ENCODE results near the gene XAGE5. TPM values are rescaled to one million over a fixed set of nuclear protein-coding genes. Genes with fewer than 3 reads are reported as not detected.
"Not testable (repeated sequence)": the region's sequence is repeated elsewhere in the genome, so short reads cannot be mapped to it uniquely, and the experiment has no call there.

Gene XAGE5, protein sequence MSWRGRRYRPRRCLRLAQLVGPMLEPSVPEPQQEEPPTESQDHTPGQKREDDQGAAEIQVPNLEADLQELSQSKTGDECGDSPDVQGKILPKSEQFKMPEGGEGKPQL
- polyA plus RNA-seq (2012; ENCODE audit: low read depth, missing spikeins): not detected

- TF ChIP-seq PAX5 (IDR thresholded peaks at IDR 0.05; ENCODE audit: insufficient read depth, low read length, severe bottlenecking): no peak
- TF ChIP-seq TAF1 (IDR thresholded peaks at IDR 0.05; ENCODE audit: low read depth, low read length): no peak
- no peak for TF ChIP-seq POLR2A (IDR thresholded peaks at IDR 0.05; ENCODE audit: low read depth, low read length)
- TF ChIP-seq POU2F2 (IDR thresholded peaks at IDR 0.05; ENCODE audit: low read depth, low read length): no peak
- TF ChIP-seq POLR2AphosphoS5 (IDR thresholded peaks at IDR 0.05; ENCODE audit: low read depth, low read length): no peak
- DNase-seq (ENCODE audit: insufficient read length, low spot score) (no peak), FAIRE-seq (no peak)
These were observed at the start of gene XAGE5 for GRCh38 chrX:52811065-52811625. Gene XAGE5, plus strand, starts transcription at chrX:52811287. Its CDS starts 1,280 bp downstream, at chrX:52812567.

DNA sequence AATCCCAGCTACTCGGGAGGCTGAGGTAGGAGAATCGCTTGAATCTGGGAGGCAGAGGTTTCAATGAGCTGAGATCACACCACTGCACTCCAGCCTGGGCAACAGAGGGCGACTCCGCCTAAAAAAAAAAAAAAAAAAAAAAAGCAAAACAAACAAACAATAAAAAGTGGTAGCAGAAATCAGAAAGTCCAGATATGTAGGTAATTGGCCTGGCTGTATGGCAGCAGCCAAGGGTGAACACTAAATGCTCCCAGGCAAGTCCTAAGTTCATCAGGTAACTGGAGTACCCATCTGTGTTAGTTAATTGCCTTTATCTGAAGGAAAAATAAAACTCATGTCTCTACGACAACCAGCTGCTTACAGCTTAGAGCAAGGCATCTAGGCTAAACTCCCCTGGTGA is 45.1 kb upstream of the XAGE5 start:
- DNase-seq (ENCODE audit: insufficient read length, low spot score); FAIRE-seq: not testable (repeated sequence)

GRCh38 chrX:52773504-52773903 is 37.6 kb upstream of the XAGE5 start:
- not testable (repeated sequence) for FAIRE-seq; DNase-seq (ENCODE audit: insufficient read length, low spot score)

DNA sequence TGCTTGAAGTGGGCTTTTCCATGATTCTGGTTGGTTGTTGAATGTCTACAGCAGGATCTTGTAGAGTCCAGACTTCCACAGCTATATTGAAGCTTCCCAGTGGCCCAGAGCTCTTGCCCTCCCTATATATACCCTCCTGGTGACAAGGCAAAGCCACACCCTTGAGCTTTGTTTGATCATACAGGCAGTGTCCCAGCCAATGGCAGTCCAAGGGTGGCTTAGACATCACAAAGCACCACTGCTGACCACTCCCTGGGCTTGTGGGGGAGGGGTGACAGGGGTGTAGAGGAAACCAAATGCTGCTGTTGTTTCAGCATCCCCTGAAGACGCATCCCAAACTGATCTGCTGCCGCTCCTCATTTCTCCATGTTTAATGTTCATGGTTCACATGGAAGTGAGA is 13.8 kb upstream of the XAGE5 start, which contains the start of gene SPANXN5:
Gene SPANXN5 (minus strand): TSS at position 101 of the 400 bp plus-strand sequence. CDS start 79 bp downstream, at position 22.
- FAIRE-seq; DNase-seq (ENCODE audit: insufficient read length, low spot score): not testable (repeated sequence)

DNA sequence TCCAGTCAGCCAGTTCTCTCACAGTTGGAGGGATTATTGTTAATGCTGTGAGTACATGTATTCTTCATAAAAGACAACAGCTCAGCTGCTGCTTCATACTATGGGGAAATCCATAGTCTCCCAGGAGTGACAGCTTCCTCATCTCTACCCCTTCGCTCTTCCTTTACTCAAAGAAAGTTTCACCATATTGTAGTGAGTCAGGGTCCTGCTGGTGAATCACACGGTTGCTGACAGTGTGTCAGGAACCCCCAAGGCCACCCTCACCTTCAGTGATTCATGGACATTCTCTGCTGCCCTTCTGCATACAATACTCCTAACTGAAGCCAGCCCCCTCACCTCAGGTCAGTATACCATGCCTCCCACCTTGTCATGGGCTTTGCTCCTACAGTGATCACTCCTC is 6.2 kb upstream of the XAGE5 start:
- FAIRE-seq: not testable (repeated sequence)

DNA sequence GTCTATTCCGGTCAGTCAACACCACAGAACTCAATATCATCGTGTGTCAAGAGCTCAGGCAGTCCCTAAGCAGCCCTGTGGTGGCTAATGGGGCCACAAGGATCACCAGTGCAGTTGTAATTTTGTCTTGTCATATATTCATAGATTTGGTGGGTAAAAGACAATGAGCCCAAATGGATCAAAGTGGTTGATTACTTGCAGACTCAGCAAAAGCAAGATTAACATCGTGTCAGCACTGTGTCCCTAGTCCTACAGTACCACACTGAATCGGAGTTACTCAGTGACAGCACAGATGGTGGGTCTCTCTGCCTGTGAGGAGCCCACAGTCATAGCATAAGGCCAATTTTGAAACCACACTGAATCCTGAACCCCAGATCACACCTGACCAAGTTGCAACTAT is 8.7 kb downstream of the XAGE5 start:
- DNase-seq (ENCODE audit: insufficient read length, low spot score): no peak
- FAIRE-seq: no peak
- TF ChIP-seq TAF1 (IDR thresholded peaks at IDR 0.05; ENCODE audit: low read depth, low read length): no peak
- TF ChIP-seq SPI1 (IDR thresholded peaks at IDR 0.05; ENCODE audit: low read depth, low read length): no peak
- TF ChIP-seq POLR2A (IDR thresholded peaks at IDR 0.05; ENCODE audit: low read depth, low read length): no peak
- no peak for TF ChIP-seq POLR2AphosphoS5 (IDR thresholded peaks at IDR 0.05; ENCODE audit: low read depth, low read length)
- no peak for TF ChIP-seq PAX5 (IDR thresholded peaks at IDR 0.05; ENCODE audit: insufficient read depth, low read length, severe bottlenecking)
- no peak for TF ChIP-seq POU2F2 (IDR thresholded peaks at IDR 0.05; ENCODE audit: low read depth, low read length)

More for the DNA sequence above, 6.2 kb upstream of the XAGE5 start:
- not testable (repeated sequence) for DNase-seq (ENCODE audit: insufficient read length, low spot score)

DNA sequence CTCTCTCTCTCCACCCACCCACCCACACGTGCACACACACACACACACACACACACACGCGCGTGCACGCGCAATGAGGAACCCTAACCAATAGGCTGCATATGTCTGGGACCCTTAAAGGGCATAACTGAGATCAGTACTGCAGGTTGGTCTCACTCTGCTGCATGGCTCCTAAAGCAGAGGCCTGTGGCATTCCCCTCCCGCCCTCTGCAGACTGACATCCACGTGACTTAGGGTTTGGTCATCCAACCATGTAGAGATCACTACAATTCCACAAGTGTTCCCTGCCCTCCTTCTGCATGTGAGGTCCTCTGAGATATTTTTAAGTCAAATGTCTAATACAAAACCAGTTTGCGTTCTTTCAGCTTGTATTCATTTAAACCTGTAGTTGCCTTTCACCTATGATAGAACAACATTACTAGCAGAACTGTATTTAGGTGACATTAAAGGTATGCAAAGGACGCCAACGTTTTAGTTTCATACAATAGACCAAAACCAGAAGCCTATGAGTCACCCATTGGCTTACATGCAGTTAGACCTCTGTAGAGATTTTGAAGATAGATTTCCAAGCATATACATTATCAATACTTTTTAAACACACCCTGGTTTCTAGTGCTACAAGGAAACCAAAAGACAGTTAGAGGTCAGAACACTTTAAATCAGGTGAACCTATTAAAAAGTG is 10.1 kb downstream of the XAGE5 start:
- DNase-seq (ENCODE audit: insufficient read length, low spot score) (no peak), FAIRE-seq (no peak)
- no peak for TF ChIP-seq PAX5 (IDR thresholded peaks at IDR 0.05; ENCODE audit: insufficient read depth, low read length, severe bottlenecking)
- TF ChIP-seq POLR2AphosphoS5 (IDR thresholded peaks at IDR 0.05; ENCODE audit: low read depth, low read length): no peak
- no peak for TF ChIP-seq POU2F2 (IDR thresholded peaks at IDR 0.05; ENCODE audit: low read depth, low read length)

DNA sequence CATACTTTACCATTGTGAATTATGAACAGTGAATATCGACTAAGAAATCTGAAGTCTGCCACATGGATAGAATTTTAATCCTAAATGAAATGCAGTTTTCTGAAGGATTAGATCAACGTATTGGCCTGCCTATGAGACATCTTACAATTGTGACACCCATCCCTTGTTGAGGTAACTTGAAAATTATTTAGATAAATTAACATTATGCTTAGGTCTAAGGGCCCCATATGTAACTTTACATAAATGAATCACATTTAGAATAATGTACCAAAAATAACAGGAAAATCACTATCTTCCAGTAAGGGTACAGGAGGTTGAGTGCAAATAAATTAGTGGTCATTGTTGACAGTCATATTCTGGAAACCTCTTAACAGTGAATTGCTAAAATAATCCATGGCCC is 13.5 kb downstream of the XAGE5 start:
- DNase-seq (ENCODE audit: insufficient read length, low spot score) (no peak), FAIRE-seq (no peak)
- TF ChIP-seq PAX5 (IDR thresholded peaks at IDR 0.05; ENCODE audit: insufficient read depth, low read length, severe bottlenecking): no peak
- TF ChIP-seq POLR2A (IDR thresholded peaks at IDR 0.05; ENCODE audit: low read depth, low read length): no peak
- TF ChIP-seq POU2F2 (IDR thresholded peaks at IDR 0.05; ENCODE audit: low read depth, low read length): no peak
- no peak for TF ChIP-seq SPI1 (IDR thresholded peaks at IDR 0.05; ENCODE audit: low read depth, low read length)
- no peak for TF ChIP-seq TAF1 (IDR thresholded peaks at IDR 0.05; ENCODE audit: low read depth, low read length)
- TF ChIP-seq POLR2AphosphoS5 (IDR thresholded peaks at IDR 0.05; ENCODE audit: low read depth, low read length): no peak

- DNase-seq (ENCODE audit: insufficient read length, low spot score) (no peak), FAIRE-seq (no peak)
- no peak for TF ChIP-seq SPI1 (IDR thresholded peaks at IDR 0.05; ENCODE audit: low read depth, low read length)
- no peak for TF ChIP-seq POLR2AphosphoS5 (IDR thresholded peaks at IDR 0.05; ENCODE audit: low read depth, low read length)
- no peak for TF ChIP-seq POLR2A (IDR thresholded peaks at IDR 0.05; ENCODE audit: low read depth, low read length)
- TF ChIP-seq POU2F2 (IDR thresholded peaks at IDR 0.05; ENCODE audit: low read depth, low read length): no peak
- no peak for TF ChIP-seq PAX5 (IDR thresholded peaks at IDR 0.05; ENCODE audit: insufficient read depth, low read length, severe bottlenecking)
- TF ChIP-seq TAF1 (IDR thresholded peaks at IDR 0.05; ENCODE audit: low read depth, low read length): no peak
These were observed 19.5 kb downstream of the XAGE5 start for GRCh38 chrX:52830551-52830950.

- FAIRE-seq (no peak), DNase-seq (ENCODE audit: insufficient read length, low spot score) (no peak)
- TF ChIP-seq SPI1 (IDR thresholded peaks at IDR 0.05; ENCODE audit: low read depth, low read length) (peak; percentile 49), PAX5 (IDR thresholded peaks at IDR 0.05; ENCODE audit: insufficient read depth, low read length, severe bottlenecking) (no peak)
These were observed 28.1 kb downstream of the XAGE5 start for GRCh38 chrX:52839137-52839536.

GRCh38 chrX:52843619-52844018 is 32.5 kb downstream of the XAGE5 start:
- not testable (repeated sequence) for DNase-seq (ENCODE audit: insufficient read length, low spot score); FAIRE-seq
